Thymus (tissue), 11 donors: ENCODE results near the gene PRXL2B. TPM values are rescaled to one million over a fixed set of nuclear protein-coding genes. Genes with fewer than 3 reads are reported as not detected.

Source experiments
- DNase-seq, 9 donors: peaks; one replicate each; pipeline ENCODE4 v3.0.0-alpha.2; 2013; ENCODE audit warnings: low spot score in 9 of 9, low read depth in 6 of 9, missing footprints in 1 of 9
- H3K27ac ChIP-seq, 2 donors: one replicate each; pipeline ENCODE4 v1.5.1; 2013; ENCODE audit warnings: control low read depth in 1 of 2, low read depth in 1 of 2, low read length in 1 of 2, mild to moderate bottlenecking in 1 of 2, moderate library complexity in 1 of 2
- H3K27me3 ChIP-seq, 2 donors: one replicate each; pipeline ENCODE4 v1.5.1; 2013; ENCODE audit warnings: low read length in 1 of 2; ENCODE audit not compliant: control insufficient read depth in 2 of 2, insufficient read depth in 1 of 2
- H3K36me3 ChIP-seq, 2 donors: one replicate each; pipeline ENCODE4 v1.5.1; 2013; ENCODE audit warnings: low read length in 1 of 2, mild to moderate bottlenecking in 1 of 2, moderate library complexity in 1 of 2; ENCODE audit not compliant: control insufficient read depth in 2 of 2, insufficient read depth in 2 of 2
- H3K4me1 ChIP-seq, 2 donors: one replicate each; pipeline ENCODE4 v1.5.1; 2013; ENCODE audit warnings: low read length in 2 of 2; ENCODE audit not compliant: control insufficient read depth in 2 of 2, insufficient read depth in 2 of 2
- H3K4me3 ChIP-seq, 2 donors: one replicate each; pipeline ENCODE4 v1.5.1; 2013; ENCODE audit warnings: low read length in 2 of 2, control low read depth in 1 of 2, mild to moderate bottlenecking in 1 of 2
- H3K9me3 ChIP-seq, 2 donors: one replicate each; pipeline ENCODE4 v1.5.1; 2013; ENCODE audit warnings: low read length in 1 of 2, mild to moderate bottlenecking in 1 of 2; ENCODE audit not compliant: control insufficient read depth in 2 of 2, insufficient read depth in 1 of 2
- WGBS: extraction: QIAGEN DNeasy Blood & Tissue Kit; methylation state at CpG from one replicate; pipeline ENCODE4 v1.1.7; 2013; 5-methylcytosine and 5-hydroxymethylcytosine counted together
- polyA plus RNA-seq: library from polyadenylated mRNA; stranded (reverse); fragments of 200-250 nt; gene quantifications from one replicate; pipeline ENCODE4 v1.2.3, GENCODE V29; 2013
- total RNA-seq: library from RNA; stranded (reverse); fragments of 120-200 nt; gene quantifications from one replicate; pipeline ENCODE4 v1.2.4, GENCODE V29; 2013
- donor health status: healthy.

PRXL2B gene
- total and polyA plus RNA-seq, 2 donors = 11.8 to 12.3 TPM

DNA sequence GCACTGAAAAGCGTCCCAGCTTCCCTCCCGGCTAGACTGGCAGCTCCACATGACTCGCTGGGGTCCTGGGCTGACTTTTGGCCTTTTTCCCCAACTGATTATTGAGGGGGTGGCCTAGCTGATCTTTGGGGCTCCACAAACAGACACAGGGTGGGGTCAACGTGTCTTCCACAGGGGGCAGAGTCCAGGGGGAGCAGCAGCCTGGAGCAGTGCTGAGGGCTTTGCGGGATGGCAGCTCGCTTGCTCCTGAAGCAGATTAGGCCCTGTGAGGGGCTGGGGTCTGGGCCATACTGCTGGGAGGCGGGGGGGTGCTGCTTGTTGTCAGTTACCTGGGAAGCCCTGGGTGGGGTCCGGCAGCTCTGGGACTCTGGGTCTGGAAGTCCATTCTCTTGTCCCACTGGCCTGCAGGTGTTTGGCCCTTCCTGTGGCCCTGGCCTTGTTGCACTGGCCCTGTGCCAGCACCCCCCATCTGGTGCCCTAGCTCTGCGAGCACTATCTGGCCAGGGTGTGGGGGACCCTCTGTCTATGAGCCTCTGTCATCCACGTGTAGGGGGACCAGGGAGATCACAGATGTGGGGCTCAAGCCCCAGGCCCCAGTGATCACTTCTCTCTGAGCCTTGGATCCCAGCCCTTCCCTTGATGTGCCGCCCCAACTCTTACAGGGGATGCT is 44.2 kb upstream of the PRXL2B start:
- H3K27ac ChIP-seq = no peak overlapping the region

GRCh38 chr1:2543543-2544092 is 43.0 kb upstream of the PRXL2B start:
- H3K9me3 ChIP-seq = peaks cover 0 to 8% of the 10 kb centered on the region in 2 donors
- H3K4me1 ChIP-seq = peaks cover 41 to 84% of the 10 kb centered on the region in 2 donors
- peak overlapping the region; percentile 15 to 43 for H3K27ac ChIP-seq
- H3K27me3 ChIP-seq = peaks cover 0 to 19% of the 10 kb centered on the region in 2 donors
- H3K36me3 ChIP-seq = no peaks in the 10 kb centered on the region
- peak overlapping the region in 1 of 2 donors; percentile 16 for H3K4me3 ChIP-seq
- 37% methylated on average over 26 of the region's 26 CpGs for WGBS
- DNase-seq = peak in 4 of 9 donors; percentile 39 to 84 (median 71)

More for the DNA sequence above, 44.2 kb upstream of the PRXL2B start:
- Histone ChIP-seq H3K36me3 (no peaks in the 10 kb centered on the region), H3K4me3 (no peak overlapping the region), H3K9me3 (peaks cover 0 to 8% of the 10 kb centered on the region in 2 donors), H3K27me3 (peaks cover 0 to 28% of the 10 kb centered on the region in 2 donors), H3K4me1 (peaks cover 34 to 72% of the 10 kb centered on the region in 2 donors)
- DNase-seq = no peak
- WGBS = 94% methylated on average over 11 of the region's 11 CpGs

GRCh38 chr1:2544093-2544874 is 42.3 kb upstream of the PRXL2B start:
- Histone ChIP-seq H3K9me3 (peaks cover 0 to 5% of the 10 kb centered on the region in 2 donors), H3K27ac (peak overlapping the region; percentile 15 to 43), H3K27me3 (peaks cover 0 to 14% of the 10 kb centered on the region in 2 donors), H3K4me1 (peaks cover 44 to 86% of the 10 kb centered on the region in 2 donors), H3K4me3 (no peak overlapping the region), H3K36me3 (no peaks in the 10 kb centered on the region)
- WGBS = 84% methylated on average over 26 of the region's 26 CpGs
- no peak for DNase-seq

- WGBS = 94% methylated on average over 19 of the region's 19 CpGs
- Histone ChIP-seq H3K4me1 (peaks cover 40 to 81% of the 10 kb centered on the region in 2 donors), H3K27me3 (peaks cover 0 to 10% of the 10 kb centered on the region in 2 donors), H3K27ac (peak overlapping the region; percentile 53 to 82), H3K9me3 (no peaks in the 10 kb centered on the region), H3K4me3 (no peak overlapping the region), H3K36me3 (no peaks in the 10 kb centered on the region)
- no peak for DNase-seq
These were observed 41.5 kb upstream of the PRXL2B start for GRCh38 chr1:2544875-2545640.

GRCh38 chr1:2545754-2546514 is 40.6 kb upstream of the PRXL2B start:
- H3K27me3 ChIP-seq = peaks cover 0 to 6% of the 10 kb centered on the region in 2 donors
- peak in 7 of 9 donors; percentile 77 to 95 (median 89) for DNase-seq
- H3K27ac ChIP-seq = peak overlapping the region; percentile 93 to 99
- peak overlapping the region; percentile 83 to 88 for H3K4me3 ChIP-seq
- WGBS = 2% methylated on average over 41 of the region's 43 CpGs
- H3K4me1 ChIP-seq = peaks cover 34 to 73% of the 10 kb centered on the region in 2 donors
- H3K9me3 ChIP-seq = no peaks in the 10 kb centered on the region
- no peaks in the 10 kb centered on the region for H3K36me3 ChIP-seq

DNA sequence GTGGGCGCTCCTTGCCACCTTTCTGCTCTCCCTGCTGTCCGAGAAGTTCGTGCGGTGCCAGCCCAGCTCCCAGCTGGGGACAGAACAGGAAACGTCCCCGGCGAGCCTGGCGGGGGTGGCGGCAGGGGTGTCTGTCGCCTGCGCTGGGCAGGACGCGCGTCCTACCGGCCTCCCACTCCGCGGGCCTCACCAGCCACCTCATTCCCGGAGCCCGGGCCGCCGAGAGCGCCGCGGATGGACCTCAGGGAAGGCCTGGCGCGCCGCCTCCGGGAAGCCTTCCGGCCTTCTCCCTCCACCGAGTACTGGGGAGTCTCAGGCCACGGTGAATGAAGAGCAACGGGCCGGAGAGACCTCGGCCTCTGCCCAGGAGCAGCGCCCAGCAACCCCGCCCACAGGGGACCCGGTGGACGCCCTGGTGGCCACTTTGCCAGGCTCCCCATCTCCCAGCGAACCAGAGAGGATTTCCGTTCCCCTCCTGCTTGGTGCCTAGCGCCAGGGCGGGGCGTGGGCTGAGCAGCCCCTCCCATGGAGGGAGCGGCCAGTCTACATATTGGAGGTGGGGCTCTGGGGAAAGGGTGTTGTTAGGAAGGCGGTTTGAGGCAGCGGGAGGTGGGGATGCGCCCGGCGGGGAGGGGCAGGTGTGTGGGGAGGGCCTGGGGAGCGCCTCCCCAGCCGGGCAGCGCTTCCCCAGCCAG is 39.9 kb upstream of the PRXL2B start:
- peak overlapping the region; percentile 93 to 99 for H3K27ac ChIP-seq
- under 1% methylated on average over 52 of the region's 52 CpGs for WGBS
- H3K4me1 ChIP-seq = peaks cover 31 to 66% of the 10 kb centered on the region in 2 donors
- H3K27me3 ChIP-seq = peaks cover 0 to 2% of the 10 kb centered on the region in 2 donors
- peak overlapping the region; percentile 83 to 88 for H3K4me3 ChIP-seq
- peak in 7 of 9 donors; percentile 83 to 95 (median 88) for DNase-seq
- no peaks in the 10 kb centered on the region for H3K36me3 ChIP-seq
- no peaks in the 10 kb centered on the region for H3K9me3 ChIP-seq

DNA sequence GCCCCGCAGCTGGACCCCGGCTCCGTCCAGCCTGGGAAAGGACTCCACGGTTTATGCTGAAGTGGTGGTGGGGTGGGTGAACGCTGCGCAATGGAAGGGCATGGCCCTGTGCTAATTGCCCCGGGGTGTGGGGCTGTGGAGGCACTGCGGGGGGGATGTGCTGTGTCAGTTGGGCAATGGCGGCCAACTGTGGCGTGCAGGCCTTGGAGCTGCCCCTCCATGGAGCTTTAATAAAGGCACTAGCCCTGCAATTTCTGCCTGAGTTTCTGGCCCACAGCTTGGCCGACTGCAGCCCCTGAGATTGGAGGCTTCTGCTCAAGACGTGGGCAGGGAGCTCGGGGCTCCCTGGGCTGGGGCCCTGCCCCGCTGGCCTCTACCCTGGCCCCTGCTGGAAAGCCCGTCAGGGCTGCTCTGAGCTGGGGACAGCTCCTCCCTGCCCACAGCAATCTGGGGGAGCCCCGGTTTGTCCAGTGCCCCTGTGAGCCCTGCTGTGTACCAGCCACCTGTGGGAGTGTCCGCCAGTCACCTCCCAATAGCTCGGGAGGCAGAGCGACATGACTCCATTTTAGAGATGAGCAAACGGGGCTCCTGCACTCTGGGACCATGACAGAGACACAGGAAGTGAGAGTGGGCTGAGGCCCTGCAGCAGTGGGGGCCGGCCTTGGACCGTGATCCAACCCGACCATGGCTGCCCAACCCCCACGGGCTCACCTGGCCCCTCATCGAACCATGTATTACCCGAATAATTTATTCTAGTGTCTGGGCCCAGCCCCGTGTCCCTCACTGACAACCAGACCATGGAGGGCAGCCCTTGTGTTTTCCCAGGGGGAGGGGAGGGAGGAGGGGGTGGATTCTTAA is 39.1 kb upstream of the PRXL2B start:
- Histone ChIP-seq H3K36me3 (no peaks in the 10 kb centered on the region), H3K4me3 (peak overlapping the region; percentile 83 to 88), H3K9me3 (no peaks in the 10 kb centered on the region), H3K27me3 (no peaks in the 10 kb centered on the region), H3K4me1 (peaks cover 29 to 60% of the 10 kb centered on the region in 2 donors), H3K27ac (peak overlapping the region; percentile 93 to 99)
- 18% methylated on average over 27 of the region's 27 CpGs for WGBS
- peak in 1 of 9 donors; percentile 75 for DNase-seq
